ENCODE measurements around the gene SH3BGR. TPM values are rescaled to one million over a fixed set of nuclear protein-coding genes. Genes with fewer than 3 reads are reported as not detected.
"Not testable (repeated sequence)": the region's sequence is repeated elsewhere in the genome, so short reads cannot be mapped to it uniquely, and the experiment has no call there.

The SH3BGR gene
- 1 to 10 TPM in 1 of 2 donors, not detected in 1; 1.0 TPM for total RNA-seq

- Histone ChIP-seq H3K4me1 (peaks cover 8% of the 10 kb centered on the region), H3K4me3 (peak within 1 kb of the TSS in 1 of 2 donors; percentile 32), H3K27me3 (no peaks in the 10 kb centered on the region), H3K27ac (peak within 1 kb of the TSS in 3 of 4 donors; percentile 59 to 87 (median 85)), H3K9me3 (no peaks in the 10 kb centered on the region), H3K36me3 (replicated peaks in 1 of 2; ENCODE audit: insufficient read depth in 1 of 2, low read depth in 2 of 2) (no peaks in the 10 kb centered on the region)
- DNase-seq (peak; percentile 55 to 91 (median 79)), ATAC-seq (peak; percentile 95)
- TF ChIP-seq, protein P1, sequence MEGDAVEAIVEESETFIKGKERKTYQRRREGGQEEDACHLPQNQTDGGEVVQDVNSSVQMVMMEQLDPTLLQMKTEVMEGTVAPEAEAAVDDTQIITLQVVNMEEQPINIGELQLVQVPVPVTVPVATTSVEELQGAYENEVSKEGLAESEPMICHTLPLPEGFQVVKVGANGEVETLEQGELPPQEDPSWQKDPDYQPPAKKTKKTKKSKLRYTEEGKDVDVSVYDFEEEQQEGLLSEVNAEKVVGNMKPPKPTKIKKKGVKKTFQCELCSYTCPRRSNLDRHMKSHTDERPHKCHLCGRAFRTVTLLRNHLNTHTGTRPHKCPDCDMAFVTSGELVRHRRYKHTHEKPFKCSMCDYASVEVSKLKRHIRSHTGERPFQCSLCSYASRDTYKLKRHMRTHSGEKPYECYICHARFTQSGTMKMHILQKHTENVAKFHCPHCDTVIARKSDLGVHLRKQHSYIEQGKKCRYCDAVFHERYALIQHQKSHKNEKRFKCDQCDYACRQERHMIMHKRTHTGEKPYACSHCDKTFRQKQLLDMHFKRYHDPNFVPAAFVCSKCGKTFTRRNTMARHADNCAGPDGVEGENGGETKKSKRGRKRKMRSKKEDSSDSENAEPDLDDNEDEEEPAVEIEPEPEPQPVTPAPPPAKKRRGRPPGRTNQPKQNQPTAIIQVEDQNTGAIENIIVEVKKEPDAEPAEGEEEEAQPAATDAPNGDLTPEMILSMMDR (IDR thresholded peaks at IDR 0.05) = no peak
- TF ChIP-seq POLR2A (IDR thresholded peaks at IDR 0.05) = peak in 2 of 3 donors; percentile 52 to 61
- intact Hi-C loops (cut with DNase I) = no loop called here
- 24 to 41% methylated on average over 12 to 15 of the region's 15 CpGs for WGBS, 2 donors
Measured at GRCh38 chr21:39451332-39452206, at the start of gene SH3BGR. TSS of gene SH3BGR (plus strand) at chr21:39451970. CDS start at chr21:39452097, 127 bp downstream.

GRCh38 chr21:39406065-39406464 lies 45.7 kb upstream of the SH3BGR start:
- DNase-seq (no peak), ATAC-seq (no peak)
- H3K9me3 ChIP-seq = no peaks in the 10 kb centered on the region
- no peaks in the 10 kb centered on the region for H3K4me1 ChIP-seq
- no peaks in the 10 kb centered on the region for H3K36me3 ChIP-seq (replicated peaks in 1 of 2; ENCODE audit: insufficient read depth in 1 of 2, low read depth in 2 of 2)
- H3K4me3 ChIP-seq = no peak overlapping the region
- WGBS, 2 donors = 91 to 100% methylated on average over 2 of the region's 2 CpGs
- TF ChIP-seq POLR2A (IDR thresholded peaks at IDR 0.05) = no peak
- TF ChIP-seq, protein P1 (IDR thresholded peaks at IDR 0.05) = no peak
- no peak overlapping the region for H3K27ac ChIP-seq
- intact Hi-C loops (cut with DNase I) = no loop called here
- no peaks in the 10 kb centered on the region for H3K27me3 ChIP-seq

DNA sequence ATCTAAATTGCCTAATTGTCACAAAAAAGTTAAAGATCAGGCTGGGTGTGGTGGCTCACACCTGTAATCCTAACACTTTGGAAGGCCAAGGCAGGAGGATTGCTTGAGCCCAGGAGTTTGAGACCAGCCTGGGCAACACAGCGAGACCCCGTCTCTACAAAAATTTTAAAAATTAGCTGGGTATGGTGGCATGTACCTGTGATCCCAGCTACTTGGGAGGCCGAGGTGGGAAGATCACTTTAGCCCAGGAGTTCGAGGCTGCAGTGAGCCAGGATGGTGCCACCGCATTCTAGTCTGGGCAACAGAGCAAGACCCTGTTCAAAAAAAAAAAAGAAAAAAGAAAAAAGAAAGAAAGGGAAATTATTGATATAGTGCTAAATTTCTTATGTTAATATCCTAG lies 32.6 kb upstream of the SH3BGR start:
- ATAC-seq; H3K4me1 ChIP-seq; intact Hi-C loops (cut with DNase I); DNase-seq; H3K27ac ChIP-seq; H3K27me3 ChIP-seq; H3K4me3 ChIP-seq; H3K9me3 ChIP-seq; H3K36me3 ChIP-seq (replicated peaks in 1 of 2; ENCODE audit: insufficient read depth in 1 of 2, low read depth in 2 of 2): not testable (repeated sequence)
- WGBS, 2 donors = 94 to 98% methylated on average over 5 of the region's 5 CpGs

DNA sequence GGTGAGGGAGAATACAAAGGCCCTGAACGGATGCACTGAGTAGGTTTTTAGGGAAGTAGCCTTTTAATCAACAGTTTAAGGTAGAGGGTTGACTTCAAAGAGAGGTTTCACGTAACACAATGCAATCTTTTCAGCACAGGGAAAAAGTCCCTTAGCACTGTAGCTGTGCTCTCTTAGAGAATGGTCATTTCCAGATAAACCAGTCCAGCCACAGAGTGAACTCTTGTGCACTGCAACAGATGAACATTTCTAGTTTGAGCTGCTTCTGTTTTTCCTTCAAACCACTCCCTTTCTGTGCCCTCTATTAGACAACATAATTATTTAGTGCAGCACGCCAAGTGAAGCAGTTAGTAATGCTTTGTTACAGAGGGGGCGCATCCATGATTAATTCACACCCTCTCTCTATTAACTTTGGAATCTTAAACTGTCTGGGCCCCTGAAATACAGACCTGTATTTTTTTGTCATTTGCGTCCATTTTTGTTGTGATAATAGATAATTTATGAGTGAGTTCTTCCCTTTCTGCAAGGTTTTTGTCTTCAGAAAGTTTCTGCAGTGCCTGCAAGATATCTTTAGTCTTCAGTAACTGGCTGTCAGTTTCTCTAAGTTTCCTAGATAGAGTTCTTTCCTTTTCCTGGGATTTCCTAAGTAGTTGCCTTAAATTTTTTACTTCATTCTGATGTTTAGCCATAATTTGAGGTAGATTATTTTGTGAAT lies 29.1 kb upstream of the SH3BGR start:
- intact Hi-C loops (cut with DNase I) = no loop called here
- no peaks in the 10 kb centered on the region for H3K27me3 ChIP-seq
- 68 to 75% methylated on average over 5 of the region's 5 CpGs for WGBS, 2 donors
- H3K27ac ChIP-seq = no peak overlapping the region
- DNase-seq (no peak), ATAC-seq (no peak)
- no peaks in the 10 kb centered on the region for H3K4me1 ChIP-seq
- H3K4me3 ChIP-seq = no peak overlapping the region
- H3K9me3 ChIP-seq = no peaks in the 10 kb centered on the region
- TF ChIP-seq, protein P1 (IDR thresholded peaks at IDR 0.05) = no peak
- no peak for TF ChIP-seq POLR2A (IDR thresholded peaks at IDR 0.05)
- H3K36me3 ChIP-seq (replicated peaks in 1 of 2; ENCODE audit: insufficient read depth in 1 of 2, low read depth in 2 of 2) = no peaks in the 10 kb centered on the region

GRCh38 chr21:39429445-39429844 lies 22.3 kb upstream of the SH3BGR start:
- Histone ChIP-seq H3K4me1 (no peaks in the 10 kb centered on the region), H3K36me3 (replicated peaks in 1 of 2; ENCODE audit: insufficient read depth in 1 of 2, low read depth in 2 of 2) (no peaks in the 10 kb centered on the region), H3K4me3 (no peak overlapping the region), H3K27ac (no peak overlapping the region), H3K27me3 (no peaks in the 10 kb centered on the region), H3K9me3 (no peaks in the 10 kb centered on the region)
- no peak for TF ChIP-seq POLR2A (IDR thresholded peaks at IDR 0.05)
- TF ChIP-seq, protein P1 (IDR thresholded peaks at IDR 0.05) = no peak
- WGBS, 2 donors = 66 to 81% methylated on average over 2 of the region's 2 CpGs
- ATAC-seq (no peak), DNase-seq (no peak)
- intact Hi-C loops (cut with DNase I) = no loop called here

Data from body of pancreas (tissue), 4 donors.